PFSK-1 (cell line): ENCODE results near the gene PPP1R14B.
A peak's percentile ranks its signal among the peaks of the same experiment; 100 is the strongest.

Experiments
- POLR2AphosphoS5 ChIP-seq: IDR thresholded peaks from 2 replicates; pipeline ENCODE4 v1.6.1; 2012; ENCODE audit warnings: low read depth, mild to moderate bottlenecking, control low read depth, low read length, moderate library complexity
- SIN3A ChIP-seq: IDR thresholded peaks from 2 replicates; pipeline ENCODE4 v1.6.1; 2012; ENCODE audit warnings: mild to moderate bottlenecking, low read length, moderate library complexity, borderline replicate concordance; ENCODE audit not compliant: insufficient read depth
- TAF1 ChIP-seq: IDR thresholded peaks from 2 replicates; pipeline ENCODE4 v1.6.1; 2012; ENCODE audit warnings: low read length, control low read depth, borderline replicate concordance; ENCODE audit not compliant: insufficient read depth

DNA sequence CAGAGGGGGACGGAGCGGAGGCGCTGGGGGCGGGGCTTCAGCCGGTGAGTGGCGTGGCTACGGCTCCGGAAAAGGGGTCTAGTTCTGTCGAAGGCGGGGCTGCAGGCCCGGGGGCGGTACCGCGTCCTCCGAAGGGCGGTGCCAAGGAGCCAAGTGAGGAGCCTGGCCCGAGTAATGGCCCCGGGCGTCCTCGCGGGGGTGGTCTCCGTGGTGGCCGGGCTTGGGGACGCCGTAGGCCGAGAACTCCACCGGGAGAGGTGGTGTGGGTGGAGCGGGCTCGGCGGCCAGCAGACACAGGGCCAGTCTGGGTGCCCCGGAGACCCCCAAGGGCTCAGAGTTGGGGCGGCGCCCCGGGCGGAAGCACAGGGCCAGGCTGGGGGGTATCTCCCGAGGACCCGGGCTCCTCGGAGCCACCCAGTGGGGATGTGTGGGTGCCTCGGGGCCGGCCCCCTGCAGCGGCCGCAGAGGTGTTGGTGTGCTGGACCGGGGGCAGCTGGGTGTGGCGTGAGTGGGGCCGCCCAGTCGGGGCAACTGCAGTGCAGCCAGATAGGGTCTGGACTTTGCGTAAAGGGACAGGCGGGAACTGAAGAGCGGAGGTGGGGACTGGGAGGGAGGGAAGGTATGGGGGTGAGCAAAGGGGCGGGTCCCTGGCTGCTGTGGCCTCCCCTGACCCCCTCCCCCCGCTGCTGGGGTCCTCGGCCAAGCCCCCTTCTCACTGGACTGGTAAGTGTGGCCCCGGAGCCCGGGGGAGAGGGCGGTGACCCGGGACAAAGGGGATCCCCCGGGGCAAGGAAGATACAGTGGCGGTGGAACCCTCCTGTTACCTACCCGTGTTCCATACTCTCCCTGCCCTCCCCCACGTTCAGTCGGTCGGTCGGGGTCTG, 5.0 kb downstream of the PPP1R14B start:
- TF ChIP-seq TAF1 (peak; percentile 65), POLR2AphosphoS5 (peak; percentile 61; the same call in 1 of the 2 replicates), SIN3A (peak; percentile 43; the same call in 1 of the 2 replicates)
